Measurements from ENCODE around the gene ITM2C.

ITM2C gene

GRCh38 chr2:230915319-230915718, 50.6 kb downstream of the ITM2C start:
- no peak overlapping the region for H3K27ac ChIP-seq
- H3K27me3 ChIP-seq (replicated peaks) = no peaks in the 10 kb centered on the region
- in situ Hi-C loops (cut with HindIII; ENCODE audit: low pct_ligation_motif_present, low sequenced_read_pairs) = no loop called here
- H3K4me3 ChIP-seq (ENCODE audit: low read depth, low read length) = no peak overlapping the region
- TF ChIP-seq CTCF (IDR thresholded peaks at IDR 0.05; ENCODE audit: low read depth, low read length, missing control alignments) = no peak
- no peaks in the 10 kb centered on the region for H3K36me3 ChIP-seq (replicated peaks)
- no peak for DNase-seq

GRCh38 chr2:230916218-230916617, 51.5 kb downstream of the ITM2C start:
- no peaks in the 10 kb centered on the region for H3K27me3 ChIP-seq (replicated peaks)
- no peak for DNase-seq

GRCh38 chr2:230919240-230919639, 54.5 kb downstream of the ITM2C start:
- no peak overlapping the region for H3K27ac ChIP-seq
- H3K27me3 ChIP-seq (replicated peaks) = no peaks in the 10 kb centered on the region
- no peak for TF ChIP-seq CTCF (IDR thresholded peaks at IDR 0.05; ENCODE audit: low read depth, low read length, missing control alignments)
- in situ Hi-C loops (cut with HindIII; ENCODE audit: low pct_ligation_motif_present, low sequenced_read_pairs) = no loop called here
- no peak for DNase-seq
- no peaks in the 10 kb centered on the region for H3K36me3 ChIP-seq (replicated peaks)
- H3K4me3 ChIP-seq (ENCODE audit: low read depth, low read length) = no peak overlapping the region

More at GRCh38 chr2:230916218-230916617, 51.5 kb downstream of the ITM2C start:
- no peak overlapping the region for H3K27ac ChIP-seq
- TF ChIP-seq CTCF (IDR thresholded peaks at IDR 0.05; ENCODE audit: low read depth, low read length, missing control alignments) = no peak
- in situ Hi-C loops (cut with HindIII; ENCODE audit: low pct_ligation_motif_present, low sequenced_read_pairs) = no loop called here
- no peaks in the 10 kb centered on the region for H3K36me3 ChIP-seq (replicated peaks)
- H3K4me3 ChIP-seq (ENCODE audit: low read depth, low read length) = no peak overlapping the region

GRCh38 chr2:230919681-230920080, 54.9 kb downstream of the ITM2C start:
- in situ Hi-C loops (cut with HindIII; ENCODE audit: low pct_ligation_motif_present, low sequenced_read_pairs) = no loop called here
- TF ChIP-seq CTCF (IDR thresholded peaks at IDR 0.05; ENCODE audit: low read depth, low read length, missing control alignments) = no peak
- no peak for DNase-seq
- Histone ChIP-seq H3K4me3 (ENCODE audit: low read depth, low read length) (no peak overlapping the region), H3K27me3 (replicated peaks) (no peaks in the 10 kb centered on the region), H3K36me3 (replicated peaks) (no peaks in the 10 kb centered on the region), H3K27ac (no peak overlapping the region)

GRCh38 chr2:230920167-230920566, 55.4 kb downstream of the ITM2C start:
- no peak overlapping the region for H3K4me3 ChIP-seq (ENCODE audit: low read depth, low read length)
- no peak for DNase-seq
- in situ Hi-C loops (cut with HindIII; ENCODE audit: low pct_ligation_motif_present, low sequenced_read_pairs) = no loop called here
- no peak for TF ChIP-seq CTCF (IDR thresholded peaks at IDR 0.05; ENCODE audit: low read depth, low read length, missing control alignments)
- H3K36me3 ChIP-seq (replicated peaks) = no peaks in the 10 kb centered on the region
- H3K27ac ChIP-seq = no peak overlapping the region
- H3K27me3 ChIP-seq (replicated peaks) = no peaks in the 10 kb centered on the region

- TF ChIP-seq CTCF (IDR thresholded peaks at IDR 0.05; ENCODE audit: low read depth, low read length, missing control alignments) = no peak
Observed at GRCh38 chr2:230921806-230922595, 57.3 kb downstream of the ITM2C start.

More at GRCh38 chr2:230921806-230922595, 57.3 kb downstream of the ITM2C start:
- DNase-seq = no peak
- Histone ChIP-seq H3K27ac (no peak overlapping the region), H3K4me3 (ENCODE audit: low read depth, low read length) (no peak overlapping the region), H3K36me3 (replicated peaks) (no peaks in the 10 kb centered on the region), H3K27me3 (replicated peaks) (no peaks in the 10 kb centered on the region)
- in situ Hi-C loops (cut with HindIII; ENCODE audit: low pct_ligation_motif_present, low sequenced_read_pairs) = no loop called here
